ENCODE measurements around the gene BIRC5.

The BIRC5 gene

DNA sequence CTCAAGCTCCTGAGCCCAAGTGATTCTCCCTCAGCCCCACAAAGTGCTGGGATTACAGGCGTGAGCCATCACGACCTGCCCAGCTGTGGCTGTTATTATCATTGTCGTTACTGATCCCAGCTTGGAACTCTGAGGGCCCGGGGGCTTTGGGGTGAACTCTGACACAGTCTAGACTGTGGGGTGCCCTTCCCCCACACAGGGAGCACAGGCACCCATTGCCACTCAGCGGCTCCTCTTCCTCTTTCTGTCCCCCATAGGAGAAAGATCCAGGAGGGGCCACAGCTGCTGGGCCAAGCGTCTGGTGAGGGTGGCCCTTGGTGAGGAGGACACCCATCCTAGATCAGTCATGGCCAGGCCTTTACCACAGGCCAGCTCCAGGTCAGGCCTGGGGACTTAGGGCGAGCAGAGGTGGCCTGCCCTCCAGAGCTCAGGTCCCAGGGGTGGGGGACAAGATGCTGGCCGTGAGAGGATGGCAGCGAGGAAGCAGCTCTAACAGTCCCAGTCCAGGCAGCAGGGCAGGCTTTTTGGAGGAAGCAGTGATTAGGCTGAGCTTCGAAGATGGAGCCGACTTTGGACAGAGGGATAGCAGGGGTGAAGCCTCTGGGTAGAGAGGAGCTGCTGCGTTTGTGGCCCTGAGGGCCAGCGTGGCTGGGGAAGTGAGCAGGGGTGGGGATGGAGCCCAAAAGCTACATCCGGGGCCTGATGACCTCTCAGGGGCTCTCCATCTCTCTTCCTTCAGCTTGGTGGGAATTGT is 42.1 kb downstream of the BIRC5 start:
- no peak for DNase-seq (ENCODE audit: low read depth, low spot score)

DNA sequence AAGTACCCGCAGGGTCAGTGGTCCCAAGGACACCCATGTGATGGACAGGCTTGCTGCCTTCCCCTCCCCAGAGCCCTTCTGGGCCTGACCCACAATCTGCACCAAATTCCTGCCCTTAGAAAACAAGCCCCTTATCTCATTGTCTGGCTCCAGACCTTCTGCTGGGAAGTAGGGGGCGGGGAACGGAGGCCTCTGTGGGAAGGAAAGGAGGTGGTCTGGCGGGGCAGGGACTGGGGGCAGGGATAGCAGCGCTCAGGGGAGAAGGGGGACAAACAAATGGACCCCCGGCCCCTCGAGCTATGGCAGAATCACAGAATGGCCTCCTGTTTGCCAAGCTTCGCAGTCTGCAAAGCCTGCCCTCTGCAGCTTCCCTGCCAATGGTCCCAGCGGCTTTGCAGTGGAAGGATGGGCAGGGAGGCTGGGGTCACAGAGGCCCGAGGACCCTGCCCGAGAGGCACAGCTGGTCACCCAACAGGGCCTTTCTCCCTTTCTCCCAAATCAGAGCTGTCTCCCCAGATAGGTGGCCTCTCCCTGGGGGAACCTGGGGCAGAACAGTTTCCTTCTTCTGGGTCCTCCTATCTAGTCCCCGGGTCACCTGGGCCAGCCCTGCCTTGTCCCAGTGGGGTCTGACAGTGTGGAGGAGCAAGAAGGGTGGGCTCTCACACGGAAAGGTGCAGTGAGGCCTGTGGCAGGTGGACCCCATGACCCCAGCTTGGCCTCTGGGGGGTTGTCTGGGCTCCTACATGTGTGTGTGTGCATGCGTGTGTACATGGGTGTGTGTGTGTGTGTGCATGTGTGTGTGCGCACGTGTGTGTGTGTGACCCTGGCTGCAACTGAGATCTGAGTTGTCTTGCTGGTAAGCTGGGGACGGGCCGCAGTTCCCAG is 42.9 kb downstream of the BIRC5 start:
- DNase-seq (ENCODE audit: low read depth, low spot score): no peak

DNA sequence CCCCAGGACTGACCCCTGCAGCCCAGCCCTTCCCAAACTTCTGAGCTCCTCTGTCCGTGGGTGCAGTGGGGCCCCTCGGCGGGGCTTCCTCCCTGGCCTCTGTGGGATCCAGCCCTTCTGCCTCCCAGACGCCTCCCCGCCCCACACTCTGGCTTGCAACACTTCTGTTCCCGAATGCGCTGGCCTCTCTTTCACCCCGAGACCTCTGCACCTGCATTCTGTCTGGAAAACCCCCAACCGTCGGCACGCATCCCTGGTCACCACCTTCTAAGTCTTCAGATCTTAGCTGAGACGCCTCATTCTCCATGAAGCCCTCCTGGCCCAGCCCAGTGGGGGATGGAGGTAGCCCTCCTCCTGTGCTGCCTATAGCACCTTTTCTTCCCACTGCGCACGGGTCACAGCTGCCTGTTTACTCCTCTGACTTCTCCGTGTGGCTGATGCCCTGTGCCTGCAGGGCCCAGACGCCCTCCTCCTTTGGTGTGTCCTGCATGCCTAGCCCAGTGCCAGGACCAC is 43.8 kb downstream of the BIRC5 start:
- no peak for DNase-seq (ENCODE audit: low read depth, low spot score)

- DNase-seq (ENCODE audit: low read depth, low spot score): no peak
These were observed 44.5 kb downstream of the BIRC5 start for GRCh38 chr17:78258323-78259191.

GRCh38 chr17:78259192-78259554 is 45.1 kb downstream of the BIRC5 start:
- DNase-seq (ENCODE audit: low read depth, low spot score): no peak

DNA sequence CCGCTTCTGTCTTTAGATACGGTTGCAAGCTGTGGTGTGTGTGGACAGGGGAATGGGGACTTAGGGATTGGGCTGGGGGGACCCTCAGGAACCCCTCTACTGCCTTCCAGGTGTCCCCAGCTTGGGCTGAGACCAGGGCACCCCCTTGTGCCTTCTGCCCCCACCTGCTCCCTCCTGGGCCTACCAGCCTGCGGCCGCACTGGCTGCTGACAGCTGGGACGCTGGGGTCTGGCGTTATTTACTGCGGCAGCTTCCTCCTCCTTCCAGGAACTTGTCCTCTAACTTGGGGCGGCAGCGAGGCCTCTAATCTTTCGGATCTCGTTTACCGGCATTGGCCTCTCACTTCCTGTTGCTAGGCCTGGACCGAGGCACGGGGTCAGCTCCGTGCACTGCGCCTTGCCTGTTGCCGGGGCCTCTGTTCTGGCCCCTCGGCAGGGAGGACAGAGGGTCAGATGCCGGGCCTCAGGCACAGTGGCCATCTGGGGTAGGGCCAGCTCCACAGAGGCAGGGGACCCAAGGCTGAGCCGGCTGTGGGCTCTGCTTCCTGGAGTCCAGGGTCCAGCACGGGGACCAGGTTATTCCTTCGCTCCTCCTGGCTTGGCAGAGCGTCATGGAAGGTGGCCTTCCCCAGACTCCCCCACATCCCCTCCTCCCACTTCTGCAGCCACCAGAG is 49.1 kb downstream of the BIRC5 start:
- no peak for DNase-seq (ENCODE audit: low read depth, low spot score)

DNA sequence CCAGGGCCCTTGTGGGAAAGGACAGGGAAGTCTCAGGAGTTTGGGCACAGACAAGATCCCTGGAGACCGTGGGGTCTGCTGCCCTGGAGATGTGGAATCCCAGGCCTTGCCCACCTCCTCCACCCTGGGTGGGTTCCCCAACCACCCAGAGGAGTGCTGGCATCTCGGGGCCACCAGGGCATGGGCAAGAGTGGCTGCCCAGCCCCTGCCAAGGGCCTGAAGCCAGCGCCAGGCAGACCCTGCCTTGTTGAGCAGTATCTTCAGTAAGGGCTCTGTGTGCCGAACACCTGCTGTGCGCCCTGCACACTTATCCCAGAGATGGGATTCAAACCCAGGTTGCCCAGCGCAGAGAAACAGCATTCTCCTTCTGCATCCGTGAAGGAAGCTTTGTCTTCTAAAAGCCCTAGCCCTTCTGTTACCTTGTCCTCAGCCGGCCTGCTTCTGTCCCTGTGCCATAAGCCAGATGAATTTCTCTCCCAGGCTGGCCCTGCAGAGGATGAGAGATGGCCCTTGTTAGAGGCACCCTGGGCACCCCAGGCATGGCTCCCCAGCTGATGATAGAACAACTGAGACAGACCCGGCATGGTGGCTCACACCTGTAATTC is 49.8 kb downstream of the BIRC5 start:
- DNase-seq (ENCODE audit: low read depth, low spot score): no peak

GRCh38 chr17:78264590-78264989 is 50.5 kb downstream of the BIRC5 start:
- DNase-seq (ENCODE audit: low read depth, low spot score): no peak

GRCh38 chr17:78265121-78265520 is 51.1 kb downstream of the BIRC5 start:
- no peak for DNase-seq (ENCODE audit: low read depth, low spot score)

DNA sequence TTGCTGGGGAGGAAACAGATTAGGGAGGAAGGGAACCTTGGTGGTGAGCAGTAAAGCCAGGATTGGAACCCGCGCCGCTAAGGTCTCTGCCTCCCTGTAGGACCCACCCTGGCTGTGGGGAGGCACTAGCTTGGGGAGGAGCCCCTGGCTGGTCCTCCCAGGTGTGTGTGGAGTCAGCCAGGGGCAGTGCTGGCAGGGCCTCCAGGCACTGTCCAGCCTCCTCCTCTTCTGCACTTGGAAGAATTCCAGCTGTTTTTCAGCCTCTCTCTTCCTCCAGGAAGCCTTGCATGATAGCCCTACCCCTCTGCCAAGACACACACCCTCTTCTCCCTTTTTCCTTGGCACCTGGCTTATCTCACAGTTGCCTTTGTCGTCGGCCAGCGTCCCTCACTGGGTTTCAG is 52.2 kb downstream of the BIRC5 start:
- DNase-seq (ENCODE audit: low read depth, low spot score): no peak

DNA sequence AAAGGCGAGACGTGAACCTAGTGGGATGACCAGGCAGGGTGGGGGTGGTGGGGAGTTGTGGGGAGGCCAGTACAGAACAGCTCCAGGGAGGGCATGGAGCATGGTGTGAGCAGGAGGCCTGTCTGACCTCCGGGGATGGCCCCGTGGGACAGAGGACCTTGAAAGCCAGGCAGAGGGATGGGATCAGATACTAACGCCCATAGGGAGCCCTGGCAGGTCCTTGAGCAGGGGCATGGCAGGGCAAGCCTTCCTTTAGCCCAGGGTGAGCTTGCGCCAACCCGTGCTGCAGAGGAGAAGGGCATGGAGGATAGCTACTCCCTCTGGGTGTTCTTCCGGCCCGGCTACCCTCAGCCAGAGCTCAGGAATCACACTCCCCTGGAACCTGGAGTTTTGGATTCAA is 52.7 kb downstream of the BIRC5 start:
- no peak for DNase-seq (ENCODE audit: low read depth, low spot score)

- DNase-seq (ENCODE audit: low read depth, low spot score): no peak
These were observed 53.4 kb downstream of the BIRC5 start for GRCh38 chr17:78267253-78268073.

DNA sequence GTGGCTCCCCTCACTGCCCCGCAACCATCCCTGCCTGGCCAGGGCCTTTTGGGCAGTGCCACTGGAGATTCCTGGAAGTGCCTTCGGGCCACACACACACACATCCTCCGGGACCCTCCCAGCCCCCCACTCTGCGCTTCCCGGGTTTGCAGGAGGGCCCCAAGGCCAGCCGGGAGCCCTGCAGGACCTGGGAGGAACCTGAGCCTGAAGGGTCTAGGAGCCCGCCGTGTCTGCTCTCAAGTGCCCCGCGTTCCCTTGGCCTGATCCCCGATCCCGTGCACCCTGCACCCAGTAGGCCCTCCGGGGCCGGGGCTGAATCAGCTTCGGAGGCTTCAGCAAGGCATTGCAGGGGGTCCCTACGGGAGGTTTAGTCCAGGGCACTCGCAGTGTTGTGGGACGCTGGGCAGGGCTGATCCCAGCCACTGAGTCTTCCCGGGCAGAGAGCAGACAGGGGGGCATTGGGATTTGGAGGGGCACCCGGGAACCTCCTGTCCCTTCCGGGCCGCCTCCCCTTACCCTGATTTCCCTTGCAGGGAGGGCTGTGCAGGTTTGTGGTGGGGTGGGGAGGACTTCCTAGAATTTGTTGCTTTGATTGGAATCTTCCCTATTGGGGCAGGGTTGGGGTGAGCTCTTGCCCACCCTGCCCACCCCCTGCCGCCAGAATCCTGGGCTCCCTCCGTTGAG is 54.3 kb downstream of the BIRC5 start:
- DNase-seq (ENCODE audit: low read depth, low spot score): no peak

DNA sequence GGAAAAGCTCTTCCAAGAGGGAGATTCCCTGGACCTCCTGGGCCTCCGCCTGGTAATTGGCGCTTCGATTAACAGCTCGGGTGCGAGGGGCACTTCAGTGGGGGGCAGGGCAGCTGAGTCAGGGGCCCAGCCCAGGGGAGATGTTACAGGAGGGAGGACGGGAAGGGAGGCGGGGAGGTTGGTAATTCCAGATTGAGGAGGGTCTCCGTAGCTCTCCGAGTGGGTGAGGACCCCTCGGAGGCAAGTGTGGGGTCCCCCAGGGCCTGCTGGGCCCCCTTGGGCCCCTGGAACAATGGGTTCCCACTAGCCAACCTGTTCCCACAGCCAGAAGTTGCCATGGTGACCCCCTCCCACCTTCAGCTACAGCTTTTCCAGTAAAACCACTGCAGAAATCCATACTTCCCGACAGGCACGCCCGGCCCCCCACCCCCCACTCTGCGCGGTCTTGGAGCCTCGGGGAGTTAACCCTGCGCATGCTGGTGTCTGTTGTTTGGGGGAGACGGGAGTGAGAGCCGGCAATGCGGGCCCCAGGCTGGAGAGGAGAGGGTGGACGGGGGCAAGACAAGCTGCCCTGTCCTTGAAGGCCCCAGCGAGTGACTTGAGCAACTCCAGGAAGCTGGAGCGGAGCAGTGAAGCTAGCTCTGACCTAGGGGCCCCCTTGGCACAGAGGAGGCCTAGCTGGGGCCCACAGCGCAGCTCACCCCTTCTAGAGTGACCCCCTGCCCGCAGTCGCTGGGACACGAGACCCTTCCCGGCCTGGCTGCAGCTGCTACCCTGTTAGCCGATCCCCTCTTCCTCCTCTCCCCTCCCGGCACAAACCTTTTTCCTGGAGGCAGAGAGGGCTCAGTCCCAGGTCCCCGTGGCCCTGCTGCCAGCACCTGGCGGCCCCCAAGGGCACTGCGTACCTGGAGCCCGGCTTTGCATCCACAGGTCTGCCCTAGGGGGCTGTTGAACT is 55.2 kb downstream of the BIRC5 start:
- DNase-seq (ENCODE audit: low read depth, low spot score): no peak

DNA sequence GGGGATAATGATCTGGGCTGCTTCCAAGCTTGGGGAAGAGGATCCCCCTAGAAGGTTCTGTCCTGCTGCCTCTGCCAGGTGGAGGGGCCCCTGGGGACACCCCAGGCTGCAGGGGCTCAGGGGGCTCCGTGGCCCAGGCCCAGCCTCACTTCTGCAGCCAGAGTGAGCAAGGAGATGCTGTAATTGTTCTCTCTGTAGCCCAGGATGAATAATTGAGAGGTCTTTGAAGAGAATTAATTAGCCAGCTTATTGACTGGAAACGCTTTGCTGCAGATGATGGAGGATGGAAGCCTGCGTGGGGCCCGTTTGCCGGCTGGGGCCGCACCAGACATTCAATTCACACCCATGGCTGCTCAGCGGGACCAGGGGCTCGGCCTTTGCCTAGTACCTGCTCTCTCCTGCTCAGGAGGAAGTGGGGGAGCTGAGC is 55.9 kb downstream of the BIRC5 start:
- no peak for DNase-seq (ENCODE audit: low read depth, low spot score)

- no peak for DNase-seq (ENCODE audit: low read depth, low spot score)
These were observed 57.5 kb downstream of the BIRC5 start for GRCh38 chr17:78271419-78272170.

- DNase-seq (ENCODE audit: low read depth, low spot score): no peak
These were observed 58.3 kb downstream of the BIRC5 start for GRCh38 chr17:78272181-78272913.

Measured in smooth muscle cell of the brain vasculature (primary cell).